Inferior parietal cortex (tissue), 1 donor: ENCODE results near the gene TAPT1.

ENCODE experiments used
- DNase-seq: peaks from one replicate; pipeline ENCODE4 v3.0.0-alpha.2; 2016; ENCODE audit errors: extremely low spot score

TAPT1 gene

DNA sequence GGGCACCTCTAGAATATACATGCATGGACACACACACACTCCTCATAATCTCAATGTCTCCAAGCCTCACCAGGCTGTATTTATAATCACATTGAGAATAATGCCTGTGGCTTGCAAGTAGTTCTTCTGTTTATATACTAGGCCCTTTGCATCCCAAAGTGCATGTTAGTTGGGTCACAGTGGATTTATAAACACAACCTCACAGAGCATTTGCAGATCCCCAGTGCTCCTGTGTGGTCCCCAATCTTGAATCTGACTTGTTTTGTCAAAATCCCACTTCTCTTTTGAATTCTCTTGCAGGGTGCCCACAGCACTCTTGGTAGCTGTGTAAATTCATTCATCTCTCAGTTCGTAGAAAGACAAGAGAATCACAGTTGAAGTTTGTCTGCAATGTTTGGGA is 92.9 kb downstream of the TAPT1 start:
- DNase-seq, result no peak

DNA sequence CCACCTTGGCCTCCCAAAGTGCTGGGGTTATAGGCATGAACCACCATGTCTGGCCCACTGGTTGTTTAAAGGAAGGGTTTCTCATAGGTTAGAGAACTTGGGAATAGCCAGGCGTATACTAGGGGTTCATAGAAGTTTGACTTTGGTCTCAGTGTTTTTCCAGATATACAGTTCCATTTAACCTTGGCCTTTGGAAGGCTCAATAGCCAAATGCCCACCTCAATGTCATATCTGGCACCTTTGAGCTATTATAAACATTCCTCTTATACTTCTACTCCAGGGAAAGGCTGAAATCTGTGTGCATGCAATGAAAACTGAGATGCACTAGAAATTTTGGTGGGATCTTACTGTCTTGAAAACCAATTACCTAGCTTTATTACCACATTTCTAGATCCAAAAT is 95.0 kb downstream of the TAPT1 start:
- DNase-seq, result no peak

DNA sequence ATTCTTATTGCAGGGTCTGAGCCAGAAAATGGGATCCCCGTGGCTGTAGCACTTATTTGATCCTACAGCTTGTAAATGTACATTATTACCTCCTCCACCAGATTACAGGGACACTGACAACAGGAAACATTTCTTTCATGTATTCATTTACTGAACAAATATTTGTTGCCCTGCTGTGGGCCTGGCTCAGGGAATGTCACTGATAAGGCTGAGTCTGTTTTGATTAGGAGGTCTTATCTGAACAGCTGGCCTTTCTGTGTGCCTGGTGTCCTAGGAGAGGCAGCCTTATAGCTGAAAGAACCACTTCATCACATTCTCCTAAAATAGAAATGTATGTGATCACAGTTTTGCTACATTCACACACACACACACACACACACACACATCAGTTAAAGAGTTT is 96.9 kb downstream of the TAPT1 start:
- no peak for DNase-seq

DNA sequence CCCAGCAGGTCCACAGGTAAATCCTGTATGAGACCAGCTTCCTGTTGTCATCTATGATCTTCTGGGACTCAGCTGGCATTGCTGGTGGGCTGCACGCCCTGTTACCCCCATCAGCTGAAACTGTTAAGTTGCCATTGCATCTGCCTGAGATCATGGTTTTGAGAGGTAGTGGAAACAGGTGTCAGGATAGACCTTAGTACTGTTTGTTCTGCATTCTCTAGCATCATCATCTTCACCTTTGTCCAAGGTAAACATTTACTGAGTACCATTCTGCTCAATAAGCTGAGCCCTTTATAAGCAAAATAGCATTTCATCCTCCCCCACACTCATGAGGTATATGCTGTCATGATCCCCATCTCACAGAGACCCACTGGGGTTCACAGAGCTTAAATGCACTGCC is 99.6 kb downstream of the TAPT1 start:
- DNase-seq, result no peak

DNA sequence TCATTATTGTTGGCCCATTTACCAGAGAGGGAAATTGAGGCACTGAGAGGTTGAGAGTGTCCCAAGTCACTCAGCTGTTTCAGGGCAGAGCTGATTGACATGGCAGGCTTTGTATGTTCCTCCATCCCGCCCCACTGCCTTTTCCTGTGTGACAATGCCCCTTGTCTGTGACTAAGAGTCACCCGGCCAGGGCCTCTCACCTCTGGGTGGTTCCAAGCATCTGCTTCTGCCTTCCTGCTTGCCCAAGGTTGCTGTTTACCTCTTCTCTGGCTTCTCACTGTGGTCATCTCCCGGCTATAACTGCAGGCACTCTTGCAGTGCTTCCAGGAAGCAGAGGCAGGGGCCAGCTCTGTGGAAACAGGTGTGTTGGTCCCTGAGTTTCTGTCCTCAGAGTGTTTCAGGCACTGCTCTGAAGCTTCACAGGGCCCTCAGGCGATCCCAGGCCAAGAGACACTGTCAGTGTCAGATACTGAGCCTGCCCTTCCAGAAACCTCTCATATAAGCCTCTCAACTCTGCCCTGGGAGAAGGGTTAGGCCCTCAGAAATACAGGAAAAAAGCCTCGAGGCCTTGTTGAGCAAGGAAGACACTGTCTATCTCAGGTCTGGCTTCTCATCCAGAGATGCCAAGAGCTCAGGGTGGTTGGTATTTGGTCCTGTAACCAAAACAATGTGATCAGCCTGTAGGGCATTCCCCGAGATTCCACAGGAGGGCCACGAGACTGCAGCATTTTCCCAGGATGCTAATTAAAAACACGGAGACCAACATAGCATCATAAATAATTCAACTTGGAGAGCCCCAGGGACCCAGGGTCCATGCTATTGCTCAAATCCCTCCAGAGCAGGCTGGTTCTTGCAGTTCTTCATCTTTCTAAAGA is 100.5 kb downstream of the TAPT1 start:
- DNase-seq, result no peak

DNA sequence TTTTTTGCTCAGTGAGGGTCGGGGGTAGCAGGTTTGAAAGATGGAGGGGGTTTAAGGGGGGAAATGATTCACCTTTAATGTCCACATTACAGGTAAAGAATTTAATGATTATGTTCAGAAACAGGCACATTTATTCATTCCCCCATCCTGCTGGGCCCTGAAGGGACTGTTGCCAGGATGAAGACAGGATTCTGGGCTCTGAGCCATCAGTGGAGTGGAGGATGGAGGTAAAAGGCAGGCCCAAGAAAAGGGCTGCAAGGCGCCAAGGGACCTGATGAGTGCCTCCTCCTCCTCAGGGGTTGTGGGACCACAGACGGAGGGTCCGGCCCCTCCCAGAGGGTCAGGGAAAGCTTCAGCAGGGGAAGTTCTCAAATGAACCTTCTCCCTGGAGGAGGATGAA is 102.0 kb downstream of the TAPT1 start:
- no peak for DNase-seq

DNA sequence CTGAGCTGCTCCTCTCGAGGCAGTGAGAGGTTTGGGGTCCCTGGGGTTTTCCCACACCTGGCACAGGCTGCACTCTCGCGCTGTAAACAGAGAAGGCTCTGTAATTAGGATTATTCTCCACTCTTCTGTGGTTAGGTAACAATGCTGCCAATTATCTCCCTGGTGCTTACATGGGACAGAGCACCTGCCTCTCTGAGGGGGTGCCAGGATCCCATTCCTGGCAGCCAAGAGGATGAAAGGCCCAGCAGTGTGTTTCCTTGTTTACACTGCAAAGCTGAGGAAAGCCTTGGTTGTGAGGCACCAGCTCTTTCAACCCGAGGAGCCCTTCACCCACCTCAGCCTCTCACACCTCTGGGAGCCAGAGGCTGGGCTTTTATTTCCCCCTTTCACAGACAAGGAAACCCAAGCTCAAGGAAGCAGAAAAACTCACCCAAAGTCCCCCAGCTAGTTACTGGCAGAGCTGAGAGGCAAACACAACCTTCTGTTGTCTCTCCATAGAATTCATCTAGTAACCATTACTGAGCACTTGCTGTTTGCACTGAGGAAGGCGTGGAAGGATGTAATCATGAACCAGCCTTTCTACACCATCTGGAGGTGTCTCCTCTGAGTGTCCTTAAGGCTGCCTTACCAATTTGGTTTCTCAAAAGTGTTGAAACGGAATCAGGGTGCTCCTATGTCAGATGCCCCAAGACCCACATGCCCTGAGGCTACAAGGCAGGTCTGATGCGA is 102.8 kb downstream of the TAPT1 start:
- DNase-seq, result no peak

DNA sequence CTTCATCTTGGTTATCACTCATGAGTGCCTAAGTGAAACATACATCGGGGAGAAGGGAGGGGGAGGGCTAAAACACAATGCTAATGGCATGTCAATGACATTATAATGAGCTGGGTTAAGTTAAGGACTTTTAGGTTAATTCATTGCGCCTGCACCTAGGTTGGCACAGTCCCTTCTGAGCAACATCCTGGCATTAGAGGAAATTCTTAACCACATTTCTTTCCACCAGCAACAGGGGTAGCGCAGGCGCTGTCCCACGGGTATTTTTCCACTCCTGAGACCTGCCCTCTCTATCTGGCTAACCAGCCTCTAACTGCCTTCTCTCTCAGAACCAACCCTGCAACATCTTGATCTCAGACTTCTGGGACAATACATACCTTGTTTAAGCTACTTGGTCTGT is 103.5 kb downstream of the TAPT1 start:
- DNase-seq, result no peak

DNA sequence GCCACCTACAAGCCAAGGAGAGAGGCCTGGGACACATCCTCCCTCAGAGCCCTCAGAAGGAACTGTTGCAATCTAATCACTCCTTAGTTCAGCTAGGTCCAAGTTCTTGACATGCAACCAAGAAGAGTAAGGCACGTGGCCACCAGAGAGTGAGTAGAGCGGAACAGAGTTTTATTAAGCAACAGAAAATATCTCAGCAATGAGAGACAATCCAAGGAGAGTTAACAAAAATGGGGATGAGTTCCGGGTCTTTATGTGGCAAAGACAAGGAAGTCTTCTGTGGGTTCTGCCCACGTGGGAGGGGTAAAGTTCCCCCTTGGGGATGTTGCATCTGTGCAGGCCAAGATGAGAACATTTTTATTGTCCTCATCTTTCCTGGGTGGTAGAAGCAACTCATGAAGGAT is 104.0 kb downstream of the TAPT1 start:
- no peak for DNase-seq

DNA sequence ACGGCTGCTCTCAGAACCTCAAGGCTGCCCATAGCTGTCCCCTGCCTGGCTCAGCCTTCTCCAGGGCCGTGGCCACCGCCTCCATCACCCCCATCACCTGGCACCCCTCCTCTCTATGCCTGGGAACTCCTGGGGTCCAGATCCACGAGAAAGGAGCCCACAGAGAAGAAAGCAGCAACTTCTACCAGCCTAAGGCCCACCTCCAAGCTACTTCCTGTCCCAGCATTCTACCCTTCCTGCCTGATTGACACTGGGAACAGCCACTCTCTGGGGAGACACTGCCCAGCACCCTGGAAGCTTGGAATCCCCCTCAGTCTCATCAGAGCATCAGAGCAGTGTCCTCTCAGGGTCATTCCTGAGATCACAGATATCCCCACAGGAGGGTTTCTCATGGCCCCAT is 105.6 kb downstream of the TAPT1 start:
- DNase-seq, result no peak

DNA sequence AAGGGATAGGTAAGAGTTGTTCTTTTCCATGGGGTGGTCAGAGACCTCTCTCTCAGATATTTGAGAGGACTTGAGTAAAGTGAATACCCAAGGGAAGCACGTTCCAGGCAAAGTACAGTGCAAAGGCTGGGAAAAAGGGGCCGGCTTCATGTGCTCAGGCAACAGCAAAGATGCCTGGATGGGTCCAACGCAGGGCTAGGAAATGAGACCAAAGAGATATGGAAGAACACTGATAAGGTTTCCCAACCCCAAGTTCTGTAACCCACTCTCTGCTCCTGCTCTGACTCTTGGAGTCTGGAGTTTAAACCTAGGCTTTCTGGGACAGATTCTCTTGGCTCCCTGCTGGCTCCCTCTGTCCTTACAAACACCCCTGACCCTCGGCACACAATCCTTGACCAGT is 106.3 kb downstream of the TAPT1 start:
- DNase-seq, result no peak

DNA sequence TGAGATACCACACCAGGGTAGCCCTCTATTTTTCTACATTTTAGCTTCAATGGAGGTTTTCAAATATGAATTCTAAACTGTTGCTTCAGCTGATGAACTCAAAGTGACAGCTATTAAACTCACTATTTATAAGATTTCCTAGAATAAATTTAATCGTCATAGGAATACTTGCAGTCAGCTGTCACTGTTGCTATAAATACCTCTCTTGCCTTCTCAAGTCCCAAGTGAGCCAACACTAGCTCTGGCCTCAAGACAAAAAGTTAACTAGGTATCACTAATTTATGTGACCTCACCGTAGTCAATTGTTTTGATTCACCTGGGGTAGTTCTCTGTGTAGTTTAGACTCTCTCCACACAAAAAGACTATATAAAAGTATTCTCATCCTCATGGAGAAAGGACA is 108.2 kb downstream of the TAPT1 start:
- DNase-seq, result no peak

DNA sequence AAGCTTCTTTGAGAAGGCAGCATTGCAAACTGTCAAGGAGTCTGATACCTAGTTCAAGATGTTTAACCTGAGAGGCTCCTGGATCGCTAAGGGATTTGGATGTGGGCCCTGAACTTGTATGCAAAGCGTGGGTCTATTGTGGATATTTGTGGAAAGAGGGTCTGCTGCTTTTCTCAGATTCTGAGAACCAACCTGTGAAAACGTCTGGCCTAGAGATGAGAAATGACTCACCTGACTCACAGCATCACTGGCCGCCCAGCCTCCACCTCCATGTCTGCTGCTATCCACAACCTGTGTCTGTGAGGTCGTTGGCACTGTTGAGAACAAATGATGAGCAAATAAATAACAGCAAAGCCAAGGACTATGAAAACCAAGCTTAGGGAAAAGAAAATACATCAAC is 109.1 kb downstream of the TAPT1 start:
- DNase-seq, result no peak

DNA sequence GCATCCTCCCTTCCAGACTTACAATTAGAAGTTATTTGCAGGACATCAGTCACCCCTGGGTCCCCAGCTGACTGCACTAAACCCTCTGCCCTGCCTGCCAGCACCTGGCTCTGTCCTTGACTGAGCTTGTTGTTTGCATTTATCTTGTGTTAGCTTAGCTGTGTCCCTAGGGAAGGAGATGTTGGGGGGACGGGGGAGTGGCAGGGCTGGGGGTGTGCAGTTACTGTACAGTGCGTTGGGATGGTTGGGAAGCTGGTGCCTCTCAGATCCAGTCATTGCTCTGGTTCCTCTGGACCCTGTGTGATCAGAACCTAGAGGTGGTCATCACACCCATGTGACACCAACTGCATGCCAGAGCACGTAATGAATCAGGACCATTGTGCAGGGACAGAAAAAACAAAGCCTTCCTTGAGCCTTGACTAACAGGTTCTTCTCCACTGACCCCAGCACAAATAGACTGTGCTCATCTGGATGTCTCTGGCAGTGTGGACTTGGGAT is 109.7 kb downstream of the TAPT1 start:
- no peak for DNase-seq

DNA sequence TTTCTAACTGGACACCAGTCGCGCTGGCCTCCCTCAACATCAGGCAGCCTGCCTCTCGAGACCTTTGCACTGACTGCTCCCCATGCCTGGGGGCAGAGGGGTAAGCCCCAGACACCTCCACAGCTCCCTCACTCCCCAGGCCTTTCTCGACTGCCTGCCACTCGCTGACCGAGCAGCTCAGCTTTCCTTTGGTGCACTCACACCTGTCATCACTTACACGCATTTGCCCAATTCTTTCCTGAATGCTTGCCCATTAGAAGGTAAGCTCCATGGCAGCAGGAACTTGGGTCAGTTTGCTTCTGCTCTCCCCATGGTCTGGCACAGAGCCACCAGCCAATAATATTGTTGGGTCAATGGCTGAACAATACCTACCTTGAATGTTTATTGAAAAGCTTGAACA is 110.3 kb downstream of the TAPT1 start:
- no peak for DNase-seq

DNA sequence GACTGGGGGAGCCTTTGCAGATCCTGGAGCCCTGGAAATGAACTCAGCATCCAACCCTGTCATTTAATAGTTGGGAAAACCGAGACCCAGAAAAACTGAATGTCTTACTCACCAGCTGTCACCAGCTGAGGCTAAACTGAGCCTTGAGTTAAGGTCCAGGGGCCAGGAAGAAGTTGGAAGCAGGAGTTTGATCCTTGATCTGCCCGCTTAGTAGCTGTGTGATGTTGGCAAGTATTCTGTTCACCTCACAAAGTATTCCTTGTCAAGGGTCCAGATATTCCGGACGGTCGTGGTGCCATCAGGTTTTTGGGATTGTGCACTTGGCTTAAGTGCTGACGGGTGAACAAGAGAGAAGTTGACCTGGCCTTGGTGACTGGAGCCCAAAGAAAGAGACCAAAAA is 111.7 kb downstream of the TAPT1 start:
- DNase-seq, result no peak

DNA sequence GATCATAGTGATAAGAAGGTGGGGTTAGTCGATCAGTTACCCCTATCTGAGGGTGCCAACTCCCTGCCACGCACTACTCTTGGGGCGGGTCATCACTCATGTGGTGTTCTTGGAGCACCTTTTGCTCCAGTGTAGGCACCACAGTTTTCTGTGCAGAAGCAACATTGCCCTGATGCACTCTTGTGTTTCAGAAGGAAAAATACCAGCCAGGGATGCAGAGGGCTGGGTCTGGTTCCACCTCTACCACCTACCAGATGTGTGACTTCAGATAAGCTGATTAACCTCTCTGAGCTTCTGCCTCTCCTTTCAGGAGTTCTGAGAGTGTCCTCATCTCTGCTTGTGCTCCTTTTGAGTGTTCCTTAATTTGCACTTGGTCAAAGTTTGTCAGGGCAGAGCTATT is 112.5 kb downstream of the TAPT1 start:
- DNase-seq, result no peak

DNA sequence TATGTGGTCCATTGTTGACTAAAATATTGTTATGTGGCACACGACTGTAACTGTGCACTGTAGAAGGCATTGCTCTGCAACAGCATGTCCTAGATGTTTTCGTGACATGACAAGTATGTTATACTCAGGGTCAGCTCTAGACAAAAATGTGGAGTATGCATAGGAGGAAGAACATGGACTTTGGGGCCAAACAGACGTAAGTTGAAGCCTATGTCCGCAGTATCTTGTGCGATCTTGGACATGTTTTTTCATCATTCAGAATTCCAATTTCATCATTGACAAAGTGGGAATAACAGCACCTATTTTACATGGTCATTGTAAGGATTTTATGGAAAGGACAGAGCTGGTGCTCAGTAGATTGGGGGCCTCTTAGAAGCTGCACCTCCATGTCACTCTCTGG is 114.7 kb downstream of the TAPT1 start:
- no peak for DNase-seq

DNA sequence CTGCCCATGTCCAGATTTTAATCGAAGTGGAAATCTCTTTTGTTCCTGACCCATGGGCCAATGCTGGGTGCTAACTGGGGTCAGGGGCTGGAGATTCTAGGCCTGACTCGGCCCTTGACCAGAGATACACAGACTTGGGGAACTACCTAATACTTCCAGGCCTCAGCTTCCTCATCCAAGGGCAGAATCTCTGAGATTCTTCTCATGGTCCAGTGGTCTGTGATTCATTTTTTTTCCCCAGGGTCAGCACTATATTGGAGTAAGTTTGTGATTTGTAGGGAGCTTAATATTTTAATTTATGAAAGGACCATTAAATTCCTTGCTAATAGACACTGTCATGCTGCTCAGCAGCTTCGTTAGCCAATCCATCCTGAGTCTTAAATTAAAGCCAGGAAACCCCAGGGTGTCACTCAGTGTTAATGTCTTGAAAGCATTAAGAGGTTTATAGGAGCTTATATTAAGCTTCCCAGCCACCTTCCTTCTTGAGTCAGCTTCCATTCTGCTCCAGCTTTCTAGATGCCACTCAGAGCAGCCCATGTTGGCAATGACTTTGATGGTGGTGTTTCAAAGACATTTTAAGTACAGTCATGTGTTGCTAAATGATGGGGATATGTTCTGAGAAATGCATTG is 115.5 kb downstream of the TAPT1 start:
- no peak for DNase-seq
